Measurements from ENCODE around the gene VPS45.

GRCh38 chr1:150028322-150028721 is 39.3 kb upstream of the VPS45 start:
- TF ChIP-seq CTCF (IDR thresholded peaks at IDR 0.05), result no peak
- no peak for TF ChIP-seq POLR2A (IDR thresholded peaks at IDR 0.05)

Measured in ovary (tissue), 3 donors.